Thyroid gland (tissue), 4 donors: ENCODE measurements around the gene CGN. TPM values are rescaled to one million over a fixed set of nuclear protein-coding genes. Genes with fewer than 3 reads are reported as not detected.

ENCODE experiments used
- DNase-seq, 2 donors: peaks; one replicate each; pipeline ENCODE4 v3.0.0-alpha.2; 2019
- H3K27ac ChIP-seq, 3 donors: fragments of 200-600 bp; sonication (generic); 1 replicate in 2 of 3; 2 replicates in 1 of 3; pipeline ENCODE4 v1.5.1; 2016 to 2019; ENCODE audit warnings: mild to moderate bottlenecking in 1 of 3, moderate library complexity in 1 of 3
- H3K27me3 ChIP-seq: fragments of 200-600 bp; sonication (generic); one replicate; pipeline ENCODE4 v1.5.1; 2019
- H3K36me3 ChIP-seq, 2 donors: fragments of 200-600 bp; sonication (generic); one replicate each; pipeline ENCODE4 v1.5.1; 2016 to 2019
- H3K4me1 ChIP-seq, 2 donors: fragments of 200-600 bp; sonication (generic); one replicate each; pipeline ENCODE4 v1.5.1; 2017 to 2019
- H3K4me3 ChIP-seq, 3 donors: fragments of 200-600 bp; sonication (generic); replicated peaks in 1 of 3; 1 replicate in 2 of 3; 2 replicates in 1 of 3; pipeline ENCODE4 v1.5.1; 2016; ENCODE audit warnings: mild to moderate bottlenecking in 1 of 3
- H3K9me3 ChIP-seq: fragments of 200-600 bp; sonication (generic); one replicate; pipeline ENCODE4 v1.5.1; 2017
- CTCF ChIP-seq, 6 experiments: fragments of 200-600 bp in 3 of 6; fragments of 450-650 bp in 3 of 6; sonication (generic) in 3 of 6; IDR thresholded peaks; one replicate each; pipeline ENCODE4 v1.5.1; 2016 to 2019; ENCODE audit warnings: antibody characterized with exemption in 6 of 6, mild to moderate bottlenecking in 2 of 6, inconsistent platforms in 1 of 6, moderate library complexity in 1 of 6
- POLR2A ChIP-seq, 2 donors: fragments of 450-650 bp; IDR thresholded peaks; one replicate each; pipeline ENCODE4 v1.6.1; 2017; ENCODE audit warnings: antibody characterized with exemption in 2 of 2, mild to moderate bottlenecking in 2 of 2, moderate library complexity in 1 of 2
- WGBS, 2 donors: methylation state at CpG; one replicate each; pipeline ENCODE4 v1.1.5; 2017; 5-methylcytosine and 5-hydroxymethylcytosine counted together
- intact Hi-C: fragments of 100-400 bp; cut with DNase I; formaldehyde crosslinking; loops from one replicate; pipeline ENCODE4 v1.15.1; 2023
- total RNA-seq, 4 donors: library from RNA; depleted of rRNA; stranded (reverse); fragments of >200 nt; gene quantifications; one replicate each; pipeline ENCODE4 v1.2.3, GENCODE V29; 2016

The CGN gene
- total RNA-seq, 4 donors from 2014 or later = 7.7 to 14.9 (median 8.7) TPM

- no peak overlapping the region for H3K4me3 ChIP-seq
- DNase-seq = no peak
- no peak overlapping the region for H3K27ac ChIP-seq
- 45 to 48% methylated on average over 2 of the region's 2 CpGs for WGBS, 2 donors
- H3K36me3 ChIP-seq = peaks cover 0 to 4% of the 10 kb centered on the region in 2 donors
- no peaks in the 10 kb centered on the region for H3K27me3 ChIP-seq
- TF ChIP-seq CTCF (IDR thresholded peaks at IDR 0.05) (no peak), POLR2A (IDR thresholded peaks at IDR 0.05) (no peak)
- intact Hi-C loops = no loop called here
- no peaks in the 10 kb centered on the region for H3K9me3 ChIP-seq
- no peaks in the 10 kb centered on the region for H3K4me1 ChIP-seq
Measured at GRCh38 chr1:151563376-151563775, 52.2 kb downstream of the CGN start.

- 83 to 84% methylated on average over 5 of the region's 5 CpGs for WGBS, 2 donors
- no peak overlapping the region for H3K4me3 ChIP-seq
- TF ChIP-seq CTCF (IDR thresholded peaks at IDR 0.05) (no peak), POLR2A (IDR thresholded peaks at IDR 0.05) (no peak)
- no peak overlapping the region for H3K27ac ChIP-seq
- DNase-seq = no peak
- no peaks in the 10 kb centered on the region for H3K27me3 ChIP-seq
- H3K9me3 ChIP-seq = no peaks in the 10 kb centered on the region
- intact Hi-C loops = no loop called here
- no peaks in the 10 kb centered on the region for H3K4me1 ChIP-seq
- peaks cover 0 to 4% of the 10 kb centered on the region in 2 donors for H3K36me3 ChIP-seq
Measured at GRCh38 chr1:151565502-151566189, 54.5 kb downstream of the CGN start.

- no peak for DNase-seq
Measured at GRCh38 chr1:151568626-151569088, 57.5 kb downstream of the CGN start.

GRCh38 chr1:151570819-151571218 lies 59.6 kb downstream of the CGN start:
- WGBS, 2 donors = 86 to 100% methylated on average over 1 of the region's 1 CpG
- H3K36me3 ChIP-seq = no peaks in the 10 kb centered on the region

More at GRCh38 chr1:151568626-151569088, 57.5 kb downstream of the CGN start:
- no peak overlapping the region for H3K4me3 ChIP-seq
- 81 to 94% methylated on average over 3 of the region's 3 CpGs for WGBS, 2 donors
- no peak for TF ChIP-seq CTCF (IDR thresholded peaks at IDR 0.05)
- TF ChIP-seq POLR2A (IDR thresholded peaks at IDR 0.05) = no peak
- H3K27me3 ChIP-seq = no peaks in the 10 kb centered on the region
- no peak overlapping the region for H3K27ac ChIP-seq
- intact Hi-C loops = no loop called here
- H3K9me3 ChIP-seq = no peaks in the 10 kb centered on the region
- no peaks in the 10 kb centered on the region for H3K4me1 ChIP-seq
- H3K36me3 ChIP-seq = peaks cover 0 to 4% of the 10 kb centered on the region in 2 donors

More at GRCh38 chr1:151570819-151571218, 59.6 kb downstream of the CGN start:
- H3K27me3 ChIP-seq = no peaks in the 10 kb centered on the region
- TF ChIP-seq POLR2A (IDR thresholded peaks at IDR 0.05) (no peak), CTCF (IDR thresholded peaks at IDR 0.05) (no peak)
- no peak overlapping the region for H3K27ac ChIP-seq
- H3K4me1 ChIP-seq = no peaks in the 10 kb centered on the region
- no peak for DNase-seq
- H3K4me3 ChIP-seq = no peak overlapping the region
- intact Hi-C loops = no loop called here
- H3K9me3 ChIP-seq = no peaks in the 10 kb centered on the region
